ENCODE results near the gene SCLT1.

DNA sequence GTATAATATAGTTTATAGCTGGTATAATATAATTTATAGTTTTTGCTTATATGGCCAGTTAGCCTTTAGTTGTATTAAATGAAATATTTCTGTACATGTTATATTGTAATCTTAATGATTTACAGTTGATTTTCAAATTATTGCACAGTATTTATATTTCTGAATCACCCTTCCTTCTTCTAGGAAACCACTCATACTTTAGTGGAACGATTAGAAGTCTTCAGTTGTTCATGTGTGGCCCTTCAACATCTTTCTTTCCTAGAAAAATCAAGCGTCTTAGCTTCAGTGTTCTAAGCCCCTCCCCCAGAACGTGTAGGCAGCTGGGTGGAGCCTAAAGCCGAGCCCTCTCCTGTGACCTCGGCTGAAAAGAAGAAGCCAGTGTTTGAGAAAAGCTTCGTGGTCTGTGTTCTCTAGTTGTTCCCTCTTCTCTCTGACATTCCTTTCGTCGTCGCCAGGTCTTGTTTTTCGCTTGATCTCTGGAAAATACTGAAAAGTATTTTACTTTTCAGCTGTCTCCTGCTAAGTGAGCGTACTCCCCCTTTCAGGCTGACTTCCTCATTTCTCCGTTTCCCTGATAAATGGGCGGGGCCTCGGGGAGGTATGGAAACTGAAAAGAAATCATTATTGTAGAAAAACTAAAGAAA, 2.6 kb upstream of the SCLT1 start, which contains the start of gene C4orf33:
- TF ChIP-seq, protein P1, sequence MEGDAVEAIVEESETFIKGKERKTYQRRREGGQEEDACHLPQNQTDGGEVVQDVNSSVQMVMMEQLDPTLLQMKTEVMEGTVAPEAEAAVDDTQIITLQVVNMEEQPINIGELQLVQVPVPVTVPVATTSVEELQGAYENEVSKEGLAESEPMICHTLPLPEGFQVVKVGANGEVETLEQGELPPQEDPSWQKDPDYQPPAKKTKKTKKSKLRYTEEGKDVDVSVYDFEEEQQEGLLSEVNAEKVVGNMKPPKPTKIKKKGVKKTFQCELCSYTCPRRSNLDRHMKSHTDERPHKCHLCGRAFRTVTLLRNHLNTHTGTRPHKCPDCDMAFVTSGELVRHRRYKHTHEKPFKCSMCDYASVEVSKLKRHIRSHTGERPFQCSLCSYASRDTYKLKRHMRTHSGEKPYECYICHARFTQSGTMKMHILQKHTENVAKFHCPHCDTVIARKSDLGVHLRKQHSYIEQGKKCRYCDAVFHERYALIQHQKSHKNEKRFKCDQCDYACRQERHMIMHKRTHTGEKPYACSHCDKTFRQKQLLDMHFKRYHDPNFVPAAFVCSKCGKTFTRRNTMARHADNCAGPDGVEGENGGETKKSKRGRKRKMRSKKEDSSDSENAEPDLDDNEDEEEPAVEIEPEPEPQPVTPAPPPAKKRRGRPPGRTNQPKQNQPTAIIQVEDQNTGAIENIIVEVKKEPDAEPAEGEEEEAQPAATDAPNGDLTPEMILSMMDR (optimal IDR thresholded peaks at IDR 0.05 in 1 of 3, IDR thresholded peaks at IDR 0.05 in 1 of 3, conservative IDR thresholded peaks at IDR 0.05 in 1 of 3; ENCODE audit: extremely low read depth in 1 of 3, insufficient read depth in 2 of 3, low read length in 3 of 3) = no peak
- no peak for TF ChIP-seq EZH2 (IDR thresholded peaks at IDR 0.05; ENCODE audit: low read length)

All from keratinocyte (primary cell).